Adrenal gland (tissue), 12 donors: ENCODE results near the gene PEAK1. TPM values are rescaled to one million over a fixed set of nuclear protein-coding genes. Genes with fewer than 3 reads are reported as not detected.

Source experiments
- DNase-seq, 7 donors: peaks; one replicate each; pipeline ENCODE4 v3.0.0-alpha.2; 2019 to 2020
- H3K27ac ChIP-seq, 5 donors: fragments of 200-600 bp; sonication (generic) in 4 of 5; 1 replicate in 3 of 5; 2 replicates in 2 of 5; pipeline versions ENCODE4 v1.5.1 to v1.8.0; 2016 to 2020; ENCODE audit warnings: mild to moderate bottlenecking in 1 of 5
- H3K27me3 ChIP-seq: fragments of 200-600 bp; 2 replicates; pipeline ENCODE4 v1.8.0; 2021
- H3K36me3 ChIP-seq, 2 donors: fragments of 200-600 bp; replicated peaks in 1 of 2; 1 replicate in 1 of 2; 2 replicates in 1 of 2; pipeline versions ENCODE4 v1.5.1 to v1.8.0; 2018 to 2022
- H3K4me1 ChIP-seq, 2 donors: fragments of 200-600 bp; replicated peaks in 1 of 2; 1 replicate in 1 of 2; 2 replicates in 1 of 2; pipeline versions ENCODE4 v1.5.1 to v1.8.0; 2018 to 2021
- H3K4me3 ChIP-seq, 4 donors: fragments of 200-600 bp; sonication (generic) in 3 of 4; one replicate each; pipeline ENCODE4 v1.5.1; 2016 to 2018
- H3K9me3 ChIP-seq, 3 donors: fragments of 200-600 bp; sonication (generic) in 1 of 3; replicated peaks in 1 of 3; 1 replicate in 2 of 3; 2 replicates in 1 of 3; pipeline versions ENCODE4 v1.5.1 to v1.8.0; 2016 to 2021
- CTCF ChIP-seq, 6 experiments: fragments of 450-650 bp in 4 of 6; fragments of 200-600 bp in 2 of 6; sonication (generic) in 1 of 6; IDR thresholded peaks; 1 replicate in 5 of 6; 2 replicates in 1 of 6; pipeline versions ENCODE4 v1.5.1 to v1.8.0; 2016 to 2021; ENCODE audit warnings: antibody characterized with exemption in 6 of 6, mild to moderate bottlenecking in 2 of 6, moderate library complexity in 1 of 6
- POLR2A ChIP-seq, 2 donors: fragments of 450-650 bp; IDR thresholded peaks; one replicate each; pipeline ENCODE4 v1.6.1; 2017; ENCODE audit warnings: antibody characterized with exemption in 2 of 2, mild to moderate bottlenecking in 2 of 2, moderate library complexity in 1 of 2
- WGBS, 4 donors: extraction: QIAGEN DNeasy Blood & Tissue Kit in 2 of 4; methylation state at CpG; one replicate each; pipeline versions ENCODE4 v1.1.5 to v1.1.7; 2013 to 2017; 5-methylcytosine and 5-hydroxymethylcytosine counted together
- intact Hi-C, 2 donors: fragments of 100-400 bp; cut with DNase I; formaldehyde crosslinking; loops; one replicate each; pipeline versions ENCODE4 v1.14.1 to v1.15.0; 2022 to 2023
- polyA plus RNA-seq, 3 donors: library from polyadenylated mRNA; stranded (reverse); fragments of 200-250 nt in 2 of 3; fragments of 350-450 nt in 1 of 3; fragmentation: Illumina TruSeq in 1 of 3; extraction: RNeasy Lipid Tissue Mini Kit (QIAGEN cat#74804) in 1 of 3; gene quantifications; one replicate each; pipeline ENCODE4 v1.2.3, GENCODE V29; 2013 to 2014
- total RNA-seq, 9 donors: library from RNA; depleted of rRNA in 4 of 9; stranded (reverse); fragments of >200 nt in 4 of 9; fragments of 120-200 nt in 1 of 9; fragmentation: NEBNext Ultra II Directional in 1 of 9; extraction: Animal tissue kit (Norgen Biotek cat#: 25700) in 1 of 9; gene quantifications; one replicate each; pipeline versions ENCODE4 v1.1.0 to v1.2.4, GENCODE V29; 2013 to 2023
- donor health status: healthy with polysubstance abuse.
- donor health status: Bipolar disorder and iron deficiency.
- donor health status: DM: yes; HTN: yes; CAD: no.
- donor health status: DM: no; HTN: no; CAD: no.
- donor health status: DM: no; HTN: no; CAD: no.
- donor health status: DM: yes; HTN: yes; CAD: no.

PEAK1 gene
- total and polyA plus RNA-seq, 12 donors: 3.1 to 68.4 (median 26.4) TPM

GRCh38 chr15:77126529-77127326 is 293.2 kb downstream of the PEAK1 start:
- WGBS, 4 donors: 91 to 100% (median 92%) methylated on average over 3 of the region's 3 CpGs
- Histone ChIP-seq H3K27me3 (no peaks in the 10 kb centered on the region), H3K27ac (no peak overlapping the region), H3K4me1 (peaks cover 0 to 9% of the 10 kb centered on the region in 2 donors), H3K9me3 (no peaks in the 10 kb centered on the region), H3K4me3 (no peak overlapping the region), H3K36me3 (no peaks in the 10 kb centered on the region)
- intact Hi-C loops: no loop called here
- TF ChIP-seq CTCF (IDR thresholded peaks at IDR 0.05) (no peak), POLR2A (IDR thresholded peaks at IDR 0.05) (no peak)
- no peak for DNase-seq

GRCh38 chr15:77123854-77124253 is 296.1 kb downstream of the PEAK1 start:
- Histone ChIP-seq H3K27ac (no peak overlapping the region), H3K4me3 (no peak overlapping the region), H3K4me1 (peaks cover 0 to 15% of the 10 kb centered on the region in 2 donors), H3K36me3 (no peaks in the 10 kb centered on the region), H3K9me3 (no peaks in the 10 kb centered on the region), H3K27me3 (no peaks in the 10 kb centered on the region)
- intact Hi-C loops: no loop called here
- 81 to 90% (median 84%) methylated on average over 1 of the region's 1 CpG for WGBS, 4 donors
- no peak for TF ChIP-seq POLR2A (IDR thresholded peaks at IDR 0.05)
- no peak for TF ChIP-seq CTCF (IDR thresholded peaks at IDR 0.05)
- no peak for DNase-seq

- TF ChIP-seq POLR2A (IDR thresholded peaks at IDR 0.05): no peak
- Histone ChIP-seq H3K4me1 (peaks cover 0 to 17% of the 10 kb centered on the region in 2 donors), H3K36me3 (no peaks in the 10 kb centered on the region), H3K27me3 (no peaks in the 10 kb centered on the region), H3K4me3 (no peak overlapping the region), H3K27ac (no peak overlapping the region), H3K9me3 (no peaks in the 10 kb centered on the region)
- 46 to 58% (median 56%) methylated on average over 2 of the region's 2 CpGs for WGBS, 4 donors
- no peak for DNase-seq
- intact Hi-C loops: no loop called here
Measured at GRCh38 chr15:77122576-77122975, 297.3 kb downstream of the PEAK1 start.

DNA sequence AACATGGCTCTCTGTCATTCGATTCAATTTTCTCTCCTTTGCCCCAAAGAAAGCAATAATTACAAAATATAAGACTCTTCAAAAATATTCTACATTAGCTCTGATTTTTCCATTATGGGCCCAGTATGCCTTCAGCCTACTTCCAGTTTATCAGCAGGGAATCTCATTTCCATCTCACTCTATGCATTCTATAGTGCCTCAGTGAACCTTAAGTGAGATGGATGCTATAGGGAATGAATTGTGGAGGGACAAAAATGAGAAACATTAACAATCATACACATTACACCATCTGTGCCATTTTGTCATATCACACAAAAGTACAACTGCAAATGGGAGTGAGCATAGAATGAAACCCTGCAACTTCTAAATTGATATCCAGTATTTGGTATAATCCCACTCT is 298.3 kb downstream of the PEAK1 start:
- intact Hi-C loops: no loop called here
- H3K4me3 ChIP-seq: no peak overlapping the region
- H3K27ac ChIP-seq: no peak overlapping the region
- peaks cover 0 to 17% of the 10 kb centered on the region in 2 donors for H3K4me1 ChIP-seq
- WGBS, 4 donors: 77 to 94% (median 91%) methylated on average over 1 of the region's 1 CpG
- no peaks in the 10 kb centered on the region for H3K27me3 ChIP-seq
- H3K9me3 ChIP-seq: no peaks in the 10 kb centered on the region
- H3K36me3 ChIP-seq: no peaks in the 10 kb centered on the region
- TF ChIP-seq POLR2A (IDR thresholded peaks at IDR 0.05) (no peak), CTCF (IDR thresholded peaks at IDR 0.05) (no peak)
- no peak for DNase-seq

DNA sequence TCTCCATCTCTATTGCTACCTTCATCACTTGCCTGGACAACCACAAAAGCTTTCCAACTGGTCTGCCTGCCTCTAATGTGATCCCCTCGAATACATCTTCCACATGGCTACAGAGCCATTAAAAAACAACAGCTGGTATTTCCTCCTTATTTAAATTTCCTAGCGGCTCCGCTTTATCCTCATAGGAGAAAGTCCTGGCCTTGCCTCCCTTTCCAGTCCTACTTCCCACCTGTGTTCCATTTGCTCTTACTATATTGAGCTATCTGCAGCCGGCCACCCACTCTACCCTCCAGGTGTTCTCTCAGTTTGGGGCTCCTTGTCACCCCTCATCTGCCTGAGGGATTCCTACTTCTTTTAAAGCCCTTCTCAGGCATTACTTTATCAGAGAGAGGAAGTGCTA is 299.3 kb downstream of the PEAK1 start:
- H3K4me3 ChIP-seq: no peak overlapping the region
- TF ChIP-seq CTCF (IDR thresholded peaks at IDR 0.05) (no peak), POLR2A (IDR thresholded peaks at IDR 0.05) (no peak)
- intact Hi-C loops: no loop called here
- no peaks in the 10 kb centered on the region for H3K9me3 ChIP-seq
- no peak for DNase-seq
- H3K27me3 ChIP-seq: no peaks in the 10 kb centered on the region
- H3K4me1 ChIP-seq: peaks cover 0 to 17% of the 10 kb centered on the region in 2 donors
- WGBS, 4 donors: 90 to 98% (median 94%) methylated on average over 4 of the region's 4 CpGs
- no peak overlapping the region for H3K27ac ChIP-seq
- no peaks in the 10 kb centered on the region for H3K36me3 ChIP-seq
